ENCODE data around the gene COPE.

DNA sequence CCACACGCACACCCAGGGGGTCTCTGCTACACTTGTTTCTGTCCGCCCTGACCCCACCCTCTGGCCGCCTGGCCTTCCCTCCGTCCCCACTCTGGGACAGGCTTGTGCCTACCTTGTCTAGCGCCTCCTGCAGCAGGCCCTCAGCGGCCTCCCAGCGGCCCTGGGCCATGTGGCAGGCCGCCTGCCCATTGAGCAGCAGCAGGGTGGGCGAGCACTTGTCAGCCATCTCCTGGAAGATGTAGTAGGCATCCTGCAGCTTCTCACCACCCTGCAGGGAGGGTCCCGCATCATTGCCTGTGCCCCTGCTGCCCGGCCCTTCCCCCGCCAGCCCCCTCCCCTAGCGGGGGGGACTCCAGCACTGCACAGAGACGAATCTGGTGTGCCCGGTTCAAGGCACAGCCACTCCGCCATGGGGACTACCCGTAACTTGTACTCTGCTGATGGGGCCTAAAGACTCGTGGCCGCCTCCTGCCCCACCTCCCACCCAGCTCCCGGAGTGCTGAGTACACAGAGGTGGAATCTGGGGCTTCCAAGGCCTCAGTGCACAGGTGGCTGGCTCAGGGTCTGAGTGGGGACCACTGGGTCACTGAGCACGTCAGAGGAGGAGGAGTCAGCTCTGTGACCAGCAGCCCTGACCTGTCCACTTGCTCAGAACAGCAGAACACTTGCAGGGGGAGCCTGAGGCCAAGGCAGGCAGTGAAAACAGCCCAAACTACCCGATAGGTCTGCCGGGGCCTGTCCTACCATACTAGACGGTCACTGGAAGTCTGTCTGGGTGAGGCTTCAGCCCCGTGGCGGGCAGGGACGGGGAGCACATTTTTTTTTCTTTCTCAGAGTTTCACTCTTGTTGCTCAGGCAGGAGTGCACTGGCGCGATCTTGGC is 15.8 kb downstream of the COPE start:
- TF ChIP-seq POLR2A (IDR thresholded peaks at IDR 0.05), result no peak
- TF ChIP-seq CTCF (IDR thresholded peaks at IDR 0.05 in 8 of 11, conservative IDR thresholded peaks at IDR 0.05 in 3 of 11), result no peak

All from spleen (tissue), 7 donors.